PC-9 (cell line): ENCODE measurements around the gene PDHX. TPM values are rescaled to one million over a fixed set of nuclear protein-coding genes. Genes with fewer than 3 reads are reported as not detected.

Source experiments
- BruUV-seq: library from RNA; stranded (reverse); fragments of 400-500 nt; replicated peaks from 2 replicates; lab custom pipeline; 2021; lab: Mats Ljungman, UMichigan
- CTCF ChIA-PET: fragments of 300-600 bp; sonication (Branson Sonifier 250); formaldehyde crosslinking; loops from one replicate; lab custom pipeline; 2022; ENCODE audit warnings: antibody characterized with exemption; lab: Charles Lee
- POLR2A ChIA-PET: fragments of 300-600 bp; sonication (Branson Sonifier 250); formaldehyde crosslinking; loops from one replicate; lab custom pipeline; 2022; ENCODE audit warnings: antibody characterized with exemption; ENCODE audit not compliant: unreplicated experiment; lab: Charles Lee
- DNase-seq, 2 experiments: peaks; one replicate each; pipeline versions ENCODE4 v3.0.0 to v3.0.0-alpha.2; 2015 to 2022; ENCODE audit warnings: mixed read lengths in 1 of 2
- H2AFZ ChIP-seq: fragments of 200-600 bp; sonication (generic); 2 replicates; pipeline ENCODE4 v1.8.1; 2017; ENCODE audit warnings: antibody characterized with exemption
- H3F3A ChIP-seq: fragments of 200-600 bp; sonication (generic); 2 replicates; pipeline ENCODE4 v1.8.1; 2017; ENCODE audit warnings: antibody characterized with exemption, mild to moderate bottlenecking, low read depth; ENCODE audit not compliant: insufficient read depth
- H3K27ac ChIP-seq: fragments of 200-600 bp; sonication (generic); 2 replicates; pipeline ENCODE4 v1.6.1; 2016; ENCODE audit warnings: mixed run types
- H3K27me3 ChIP-seq: fragments of 200-600 bp; sonication (generic); 2 replicates; pipeline ENCODE4 v1.6.1; 2016; ENCODE audit warnings: low read depth, mixed run types; ENCODE audit not compliant: insufficient read depth
- H3K36me3 ChIP-seq: fragments of 200-600 bp; sonication (generic); 2 replicates; pipeline ENCODE4 v1.6.1; 2016; ENCODE audit warnings: low read depth, mixed run types
- H3K4me1 ChIP-seq: fragments of 200-600 bp; sonication (generic); replicated peaks from 2 replicates; pipeline ENCODE4 v1.6.1; 2016; ENCODE audit warnings: mixed run types; ENCODE audit not compliant: insufficient read depth
- H3K4me2 ChIP-seq: fragments of 200-600 bp; sonication (generic); 2 replicates; pipeline ENCODE4 v1.6.1; 2017; ENCODE audit warnings: mixed run types
- H3K4me3 ChIP-seq: fragments of 200-600 bp; sonication (generic); 2 replicates; pipeline ENCODE4 v1.6.1; 2016; ENCODE audit warnings: mixed run types
- H3K79me2 ChIP-seq: fragments of 200-600 bp; sonication (generic); 2 replicates; pipeline ENCODE4 v1.6.1; 2017; ENCODE audit warnings: low read depth, mixed run types
- H3K9me2 ChIP-seq: fragments of 200-600 bp; sonication (generic); 2 replicates; pipeline ENCODE4 v1.8.1; 2017; ENCODE audit warnings: mild to moderate bottlenecking; ENCODE audit not compliant: insufficient read depth
- H3K9me3 ChIP-seq: fragments of 200-600 bp; sonication (generic); 2 replicates; pipeline ENCODE4 v1.8.1; 2016; ENCODE audit warnings: low read depth; ENCODE audit not compliant: insufficient read depth
- H4K20me1 ChIP-seq: fragments of 200-600 bp; sonication (generic); 2 replicates; pipeline ENCODE4 v1.8.1; 2017; ENCODE audit not compliant: insufficient read depth
- EZH2 ChIP-seq: fragments of 200-600 bp; sonication (generic); IDR thresholded peaks from 2 replicates; pipeline ENCODE4 v1.8.0; 2017; ENCODE audit warnings: antibody characterized with exemption, low read depth
- intact Hi-C: fragments of 100-400 bp; cut with micrococcal nuclease; formaldehyde crosslinking; loops from one replicate; pipeline ENCODE4 v1.10.0; 2022; ENCODE audit not compliant: unreplicated experiment
- total RNA-seq: library from RNA; stranded (reverse); gene quantifications from 2 replicates; pipeline ENCODE4 v1.2.3, GENCODE V29; 2021
- TF ChIP-seq, protein P1 (sequence below): fragments of 200-600 bp; sonication (generic); conservative IDR thresholded peaks from 2 replicates; pipeline ENCODE4 v1.6.1; 2017; ENCODE audit warnings: mixed run types, antibody characterized with exemption, mild to moderate bottlenecking, moderate library complexity

The PDHX gene
- total RNA-seq, 1 experiment from 2014 or later: 47.0 TPM

DNA sequence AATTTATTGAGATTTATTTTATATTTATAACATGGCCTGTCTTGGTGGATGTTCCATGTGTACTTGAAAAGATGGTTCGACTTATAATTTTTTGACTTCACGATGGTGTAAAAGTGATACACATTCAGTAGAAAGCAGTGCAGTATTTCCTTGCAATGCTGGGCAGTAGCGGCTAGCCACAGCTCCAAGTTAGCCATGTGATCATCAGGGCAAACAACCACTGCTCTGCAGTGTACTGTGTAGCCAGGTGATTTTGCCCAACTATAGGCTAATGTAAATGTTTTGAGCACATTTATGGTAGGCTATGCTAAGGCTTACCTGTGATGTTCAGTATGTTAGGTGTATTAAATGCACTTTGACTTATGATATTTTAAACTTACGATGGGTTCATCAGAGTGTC, 52.4 kb downstream of the PDHX start:
- Histone ChIP-seq H2AFZ (no peak overlapping the region), H3K9me3 (no peaks in the 10 kb centered on the region), H3K4me1 (no peaks in the 10 kb centered on the region), H4K20me1 (no peaks in the 10 kb centered on the region), H3K36me3 (peaks cover 58% of the 10 kb centered on the region), H3K27ac (no peak overlapping the region), H3K79me2 (peaks cover under 1% of the 10 kb centered on the region; the same call in 1 of the 2 replicates), H3K4me2 (no peak overlapping the region), H3K9me2 (0 out of 2 replicates have a peak, but pooled peaks cover under 1% of the 10 kb centered on the region), H3F3A (no peaks in the 10 kb centered on the region; the same call in 1 of the 2 replicates), H3K4me3 (no peak overlapping the region), H3K27me3 (no peaks in the 10 kb centered on the region)
- ChIA-PET POLR2A (no interaction called here), CTCF (no interaction called here)
- TF ChIP-seq, protein P1, sequence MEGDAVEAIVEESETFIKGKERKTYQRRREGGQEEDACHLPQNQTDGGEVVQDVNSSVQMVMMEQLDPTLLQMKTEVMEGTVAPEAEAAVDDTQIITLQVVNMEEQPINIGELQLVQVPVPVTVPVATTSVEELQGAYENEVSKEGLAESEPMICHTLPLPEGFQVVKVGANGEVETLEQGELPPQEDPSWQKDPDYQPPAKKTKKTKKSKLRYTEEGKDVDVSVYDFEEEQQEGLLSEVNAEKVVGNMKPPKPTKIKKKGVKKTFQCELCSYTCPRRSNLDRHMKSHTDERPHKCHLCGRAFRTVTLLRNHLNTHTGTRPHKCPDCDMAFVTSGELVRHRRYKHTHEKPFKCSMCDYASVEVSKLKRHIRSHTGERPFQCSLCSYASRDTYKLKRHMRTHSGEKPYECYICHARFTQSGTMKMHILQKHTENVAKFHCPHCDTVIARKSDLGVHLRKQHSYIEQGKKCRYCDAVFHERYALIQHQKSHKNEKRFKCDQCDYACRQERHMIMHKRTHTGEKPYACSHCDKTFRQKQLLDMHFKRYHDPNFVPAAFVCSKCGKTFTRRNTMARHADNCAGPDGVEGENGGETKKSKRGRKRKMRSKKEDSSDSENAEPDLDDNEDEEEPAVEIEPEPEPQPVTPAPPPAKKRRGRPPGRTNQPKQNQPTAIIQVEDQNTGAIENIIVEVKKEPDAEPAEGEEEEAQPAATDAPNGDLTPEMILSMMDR: no peak
- no peak for TF ChIP-seq EZH2
- no peak for DNase-seq
- intact Hi-C loops: no loop called here
- BruUV-seq: no TSS peak

DNA sequence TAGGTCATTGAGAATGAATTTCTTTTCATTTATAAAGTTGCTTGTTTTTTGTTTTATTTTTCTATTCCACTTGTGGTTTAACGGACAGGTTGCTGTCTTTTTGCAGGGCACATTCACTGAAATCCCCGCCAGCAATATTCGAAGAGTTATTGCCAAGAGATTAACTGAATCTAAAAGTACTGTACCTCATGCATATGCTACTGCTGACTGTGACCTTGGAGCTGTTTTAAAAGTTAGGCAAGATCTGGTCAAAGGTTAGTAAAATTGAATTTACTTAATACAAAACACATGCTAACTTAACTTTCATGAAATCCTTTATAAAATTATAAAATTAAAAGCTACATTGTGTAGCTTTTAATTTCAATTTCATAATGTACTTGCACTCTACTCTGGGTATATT, 53.6 kb downstream of the PDHX start:
- Histone ChIP-seq H3K27me3 (no peaks in the 10 kb centered on the region), H3K27ac (no peak overlapping the region), H3K4me3 (no peak overlapping the region), H3F3A (peaks cover 3% of the 10 kb centered on the region), H4K20me1 (no peaks in the 10 kb centered on the region), H3K4me1 (peaks cover 7% of the 10 kb centered on the region), H3K9me3 (no peaks in the 10 kb centered on the region), H2AFZ (no peak overlapping the region), H3K36me3 (peaks cover 67% of the 10 kb centered on the region), H3K79me2 (peaks cover 8% of the 10 kb centered on the region; the same call in 1 of the 2 replicates), H3K9me2 (0 out of 2 replicates have a peak, but pooled peaks cover 3% of the 10 kb centered on the region), H3K4me2 (no peak overlapping the region)
- TF ChIP-seq, protein P1: no peak
- no peak for TF ChIP-seq EZH2
- DNase-seq: no peak
- POLR2A ChIA-PET: no interaction called here
- BruUV-seq: no TSS peak
- intact Hi-C loops: no loop called here
- CTCF ChIA-PET: no interaction called here

DNA sequence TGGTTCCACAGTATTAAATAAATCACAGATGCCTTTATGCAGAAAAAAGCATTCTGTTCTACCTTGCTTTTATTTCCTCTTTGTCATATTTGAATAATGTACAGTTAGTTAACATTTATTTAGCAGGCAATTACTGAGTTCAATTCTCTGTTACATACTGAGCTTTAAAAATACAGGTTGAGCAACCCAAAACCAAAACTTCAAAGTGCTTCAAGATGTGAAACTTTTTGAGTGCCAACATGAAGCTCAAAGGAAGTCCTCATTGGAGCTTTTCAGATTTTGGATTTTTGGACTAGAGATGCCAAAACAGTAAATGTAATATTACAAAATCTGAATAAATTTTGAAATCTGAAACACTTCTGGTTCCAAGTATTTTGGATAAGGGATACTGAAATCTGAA, 54.1 kb downstream of the PDHX start:
- ChIA-PET POLR2A (no interaction called here), CTCF (no interaction called here)
- H3K36me3 ChIP-seq: peaks cover 67% of the 10 kb centered on the region
- 0 out of 2 replicates have a peak, but pooled peaks cover 2% of the 10 kb centered on the region for H3K9me3 ChIP-seq
- peaks cover 11% of the 10 kb centered on the region for H3K79me2 ChIP-seq
- DNase-seq: no peak
- no peak for TF ChIP-seq EZH2
- TF ChIP-seq, protein P1: no peak
- no peak overlapping the region for H2AFZ ChIP-seq
- H3K27ac ChIP-seq: no peak overlapping the region
- peaks cover 8% of the 10 kb centered on the region for H3F3A ChIP-seq
- no peak overlapping the region for H3K4me2 ChIP-seq
- H4K20me1 ChIP-seq: no peaks in the 10 kb centered on the region
- BruUV-seq: no TSS peak
- intact Hi-C loops: no loop called here
- H3K9me2 ChIP-seq: 0 out of 2 replicates have a peak, but pooled peaks cover 3% of the 10 kb centered on the region
- H3K4me3 ChIP-seq: no peak overlapping the region
- H3K27me3 ChIP-seq: no peaks in the 10 kb centered on the region
- H3K4me1 ChIP-seq: peaks cover 12% of the 10 kb centered on the region
